HepG2 (cell line): ENCODE results near the gene SLC22A23. TPM values are rescaled to one million over a fixed set of nuclear protein-coding genes. Genes with fewer than 3 reads are reported as not detected.

Source experiments
- ATAC-seq: fragments of 200-7000 bp; cut with Tn5 transposase; 3 replicates; pipeline ENCODE4 v1.9.1; 2020; ENCODE audit warnings: mild to moderate bottlenecking, moderate library complexity
- BruUV-seq: library from RNA; stranded (reverse); fragments of 400-500 nt; replicated peaks from 2 replicates; lab custom pipeline; 2021; lab: Mats Ljungman, UMichigan
- CTCF ChIA-PET: fragments of 300-600 bp; formaldehyde crosslinking; extraction: SDS; loops from one replicate; lab custom pipeline; 2021; ENCODE audit warnings: low total read pairs, inconsistent platforms, low intra/inter-chr PET ratio; lab: Yijun Ruan, JAX
- POLR2A ChIA-PET: fragments of 350-600 bp; sonication (Branson Sonifier 250); formaldehyde crosslinking; loops from one replicate; lab custom pipeline; 2020; ENCODE audit warnings: antibody characterized with exemption, inconsistent platforms; lab: Yijun Ruan, JAX
- DNase-seq: peaks from one replicate; pipeline ENCODE4 v3.0.0-alpha.2; 2015; ENCODE audit warnings: low spot score
- FAIRE-seq: peaks from 3 replicates; lab custom pipeline; 2011; peaks lifted over from hg19 to GRCh38; lab: Jason Lieb, UNC
- H2AFZ ChIP-seq: one replicate; pipeline ENCODE4 v1.6.1; 2011; ENCODE audit warnings: low read length, inconsistent platforms
- H3K27ac ChIP-seq: fragments of 300-600 bp; 3 replicates; pipeline ENCODE4 v1.8.0; 2011; ENCODE audit warnings: mixed run types, mild to moderate bottlenecking, mixed read lengths, low read length, inconsistent platforms; ENCODE audit not compliant: insufficient read depth; ENCODE audit errors: extremely low read length
- H3K27me3 ChIP-seq, 2 experiments: fragments of 200-600 bp in 1 of 2; 2 replicates in 1 of 2; 3 replicates in 1 of 2; pipeline versions ENCODE4 v1.6.0 to v1.8.0; 2011; ENCODE audit warnings: low read length in 2 of 2, mild to moderate bottlenecking in 2 of 2, moderate library complexity in 2 of 2, inconsistent platforms in 1 of 2; ENCODE audit not compliant: insufficient read depth in 2 of 2, control insufficient read depth in 1 of 2
- H3K36me3 ChIP-seq, 2 experiments: fragments of 200-600 bp in 1 of 2; replicated peaks in 1 of 2; 2 replicates in 1 of 2; 3 replicates in 1 of 2; pipeline versions ENCODE4 v1.5.1 to v1.8.0; 2011; ENCODE audit warnings: low read length in 2 of 2, inconsistent platforms in 1 of 2; ENCODE audit not compliant: insufficient read depth in 2 of 2, control insufficient read depth in 1 of 2
- H3K4me1 ChIP-seq: 2 replicates; pipeline ENCODE4 v1.5.1; 2012; ENCODE audit warnings: low read length, inconsistent platforms; ENCODE audit not compliant: insufficient read depth
- H3K4me2 ChIP-seq: 2 replicates; pipeline ENCODE4 v1.6.0; 2011; ENCODE audit warnings: low read depth, low read length, inconsistent platforms
- H3K4me3 ChIP-seq, 3 experiments: fragments of 200-600 bp in 1 of 3; sonication (generic), shearing (Covaris generic) in 1 of 3; replicated peaks in 1 of 3; 2 replicates each; pipeline ENCODE4 v1.5.1; 2011 to 2016; ENCODE audit warnings: low read length in 3 of 3, inconsistent platforms in 2 of 3, low read depth in 2 of 3, mild to moderate bottlenecking in 2 of 3, control low read depth in 1 of 3, mixed read lengths in 1 of 3; ENCODE audit not compliant: insufficient read depth in 1 of 3
- H3K79me2 ChIP-seq: one replicate; pipeline ENCODE4 v1.6.1; 2011; ENCODE audit warnings: low read length, inconsistent platforms; ENCODE audit not compliant: insufficient read depth
- H3K9ac ChIP-seq: 2 replicates; pipeline ENCODE4 v1.6.0; 2011; ENCODE audit warnings: mild to moderate bottlenecking, low read depth, low read length, inconsistent platforms; ENCODE audit not compliant: insufficient read depth
- H3K9me3 ChIP-seq: 2 replicates; pipeline ENCODE4 v1.5.1; 2012; ENCODE audit warnings: mild to moderate bottlenecking, low read length
- H4K20me1 ChIP-seq: 2 replicates; pipeline ENCODE4 v1.6.0; 2011; ENCODE audit warnings: inconsistent platforms, mild to moderate bottlenecking, low read length, moderate library complexity; ENCODE audit not compliant: insufficient read depth
- CENPT ChIP-seq: sonication (generic); formaldehyde crosslinking; IDR thresholded peaks from 2 replicates; pipeline ENCODE4 v1.8.0; 2022; ENCODE audit warnings: low read depth, mild to moderate bottlenecking, moderate library complexity, missing genetic modification reagents
- HDAC6 ChIP-seq: fragments of 200-600 bp; sonication (generic); IDR thresholded peaks from 2 replicates; pipeline ENCODE4 v1.7.0; 2017; ENCODE audit warnings: mild to moderate bottlenecking, antibody characterized with exemption, low read length, low read depth
- HNF4G ChIP-seq, 2 experiments: sonication (generic) in 1 of 2; formaldehyde crosslinking in 1 of 2; IDR thresholded peaks; 2 replicates each; pipeline versions ENCODE4 v1.4.0 to v1.6.1; 2011 to 2020; ENCODE audit warnings: borderline replicate concordance in 2 of 2, low read depth in 2 of 2, mild to moderate bottlenecking in 2 of 2, low read length in 1 of 2, missing genetic modification reagents in 1 of 2, moderate library complexity in 1 of 2
- TBP ChIP-seq: sonication (generic); formaldehyde crosslinking; IDR thresholded peaks from 2 replicates; pipeline ENCODE4 v1.5.0; 2020; ENCODE audit warnings: missing genetic modification reagents
- ZBTB42 ChIP-seq: sonication (generic); formaldehyde crosslinking; IDR thresholded peaks from 2 replicates; pipeline ENCODE4 v1.5.0; 2020; ENCODE audit warnings: mild to moderate bottlenecking, missing genetic modification reagents
- ZNF232 ChIP-seq: sonication (generic); formaldehyde crosslinking; IDR thresholded peaks from 2 replicates; pipeline ENCODE4 v1.4.0; 2020; ENCODE audit warnings: missing genetic modification reagents, borderline replicate concordance
- ZNF431 ChIP-seq: sonication (generic); formaldehyde crosslinking; IDR thresholded peaks from 2 replicates; pipeline ENCODE4 v1.9.0; 2022; ENCODE audit warnings: missing genetic modification reagents, low read depth, mild to moderate bottlenecking, borderline replicate concordance
- WGBS: methylation state at CpG from one replicate; pipeline ENCODE4 v1.1.6; 2017; ENCODE audit warnings: low lambda C conversion rate; 5-methylcytosine and 5-hydroxymethylcytosine counted together
- in situ Hi-C: cut with HindIII; loops from 2 replicates; pipeline ENCODE4 v1.10.0; 2017; ENCODE audit warnings: low pct_unique_long_range_greater_than_20kb; ENCODE audit not compliant: extremely low pct_ligation_motif_present
- intact Hi-C: fragments of 100-400 bp; cut with micrococcal nuclease; formaldehyde crosslinking; loops from one replicate; pipeline ENCODE4 v1.10.0; 2022; ENCODE audit not compliant: unreplicated experiment
- polyA plus RNA-seq, 8 experiments: library from polyadenylated mRNA; depleted of rRNA in 3 of 8; stranded (reverse) in 7 of 8; unstranded in 1 of 8; fragments of >200 nt; fragmentation: Illumina TruSeq in 4 of 8; extraction: Trizol in 4 of 8; gene quantifications; 2 replicates each; pipeline versions ENCODE4 v1.2.1 to v1.2.3, GENCODE V29; 2011 to 2016; ENCODE audit warnings: low read depth in 4 of 8, missing spikeins in 1 of 8, mixed read lengths in 1 of 8; ENCODE audit not compliant: insufficient read depth in 1 of 8
- total RNA-seq, 5 experiments: library from RNA; depleted of rRNA; stranded (reverse); fragments of >200 nt; fragmentation: Illumina TruSeq; extraction: Trizol; gene quantifications; 2 replicates each; pipeline ENCODE4 v1.2.3, GENCODE V29; 2016; ENCODE audit warnings: low read depth in 1 of 5

SLC22A23 gene
- total and polyA plus RNA-seq, 2 of the 13 experiments (the other 11 are each of a cell fraction or from before 2014, with no cell fraction given), result 11.8 to 17.5 TPM

DNA sequence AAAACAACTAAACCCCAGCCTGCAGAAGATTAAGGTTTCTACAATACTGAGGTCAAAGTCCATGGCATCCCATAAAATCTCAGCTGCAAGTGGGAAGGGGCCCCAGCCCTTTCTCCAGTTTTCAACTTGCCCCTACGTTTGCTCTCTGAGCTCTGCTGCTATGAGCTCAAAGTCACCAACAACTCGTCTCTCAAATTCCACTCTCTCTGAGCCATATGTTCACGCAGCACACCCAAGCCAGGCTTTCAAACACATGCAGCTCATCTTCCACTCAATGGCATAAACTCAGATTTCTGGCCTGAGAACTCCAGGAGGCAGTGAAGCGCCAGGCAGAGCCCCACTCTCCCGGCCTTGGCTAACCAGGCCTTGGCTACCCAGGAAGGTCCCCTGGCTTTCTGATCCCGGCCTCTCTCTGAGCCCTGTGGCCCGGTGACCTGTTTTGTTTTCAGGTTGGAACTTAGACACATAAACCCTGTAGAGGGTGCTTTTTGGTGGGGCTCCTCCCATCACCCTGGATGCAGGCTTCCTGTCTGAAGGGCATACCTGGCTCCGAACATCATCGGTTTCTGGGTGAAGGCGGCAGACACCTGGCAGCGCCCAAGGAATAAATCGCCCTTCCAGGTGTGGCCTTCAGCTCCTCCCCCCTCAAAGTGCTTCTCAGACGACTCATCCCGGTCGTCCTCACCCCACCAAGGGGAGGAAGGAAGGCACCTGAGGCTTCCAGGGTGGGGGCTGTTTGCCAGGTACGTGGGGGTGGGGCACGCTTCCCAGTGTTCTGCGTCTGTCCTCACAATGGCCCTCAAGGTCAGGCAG lies 12.4 kb downstream of the SLC22A23 start (continued):
- TF ChIP-seq HDAC6 (no peak), HNF4G (IDR thresholded peaks at IDR 0.05; ENCODE audit: borderline replicate concordance, low read depth, low read length) (peak; percentile 83), HNF4G (CRISPR knock-in tag; IDR thresholded peaks at IDR 0.05; ENCODE audit: borderline replicate concordance, low read depth) (no peak), TBP (no peak), ZNF232 (CRISPR knock-in tag) (no peak), ZNF431 (CRISPR knock-in tag) (no peak)
- TF ChIP-seq, all 625 proteins: peak for 79

DNA sequence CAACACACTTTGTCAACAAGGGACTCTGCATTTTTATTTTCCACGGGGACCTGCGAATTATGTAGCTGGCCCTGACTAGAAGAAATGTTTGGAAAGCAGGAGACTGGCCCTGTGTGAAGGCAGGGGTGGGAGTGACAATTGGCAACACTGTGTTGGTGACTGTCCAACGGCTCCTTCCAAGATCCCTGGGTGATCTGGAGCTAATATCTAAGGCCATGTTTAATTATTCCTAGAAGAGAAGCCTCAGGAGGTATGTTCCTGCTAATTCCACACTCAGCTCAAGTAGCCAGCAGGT lies 13.7 kb downstream of the SLC22A23 start:
- H3K79me2 ChIP-seq, result peaks cover 87% of the 10 kb centered on the region
- H3K4me2 ChIP-seq, result no peak overlapping the region
- H3K9me3 ChIP-seq, result no peaks in the 10 kb centered on the region
- in situ Hi-C loops, result no loop called here
- no peak for DNase-seq
- intact Hi-C loops, result no loop called here
- TF ChIP-seq ZBTB42 (CRISPR knock-in tag) (no peak), CENPT (CRISPR knock-in tag) (no peak)
- peaks cover 76% of the 10 kb centered on the region for H3K4me1 ChIP-seq
- no peak overlapping the region for H2AFZ ChIP-seq
- CTCF ChIA-PET, result no interaction called here
- H4K20me1 ChIP-seq, result peaks cover 54% of the 10 kb centered on the region
- no peak for FAIRE-seq
- H3K4me3 ChIP-seq, result no peak overlapping the region
- H3K36me3 ChIP-seq, result peaks cover 2 to 31% of the 10 kb centered on the region in 2 experiments; a peak in 3 of 5 replicates
- H3K9ac ChIP-seq, result no peak overlapping the region
- no peak for ATAC-seq
- 81% methylated on average over 3 of the region's 3 CpGs for WGBS
- H3K27ac ChIP-seq, result no peak overlapping the region
- no peaks in the 10 kb centered on the region for H3K27me3 ChIP-seq
- BruUV-seq, result no TSS peak
- POLR2A ChIA-PET, result interaction anchor here (1.1 to 3.4 kb wide), 4 partner anchors 11 to 63 kb away, joined by 3 to 32 read pairs (median 4); partner anchors contain the start of gene SLC22A23
